Activated CD4-positive, alpha-beta memory T cell treated with anti-CD3 and anti-CD28 coated beads for 36 hours (primary cell): ENCODE results near the gene CAMK2N2. TPM values are rescaled to one million over a fixed set of nuclear protein-coding genes. Genes with fewer than 3 reads are reported as not detected.

Experiments
- CTCF ChIA-PET: fragments of 350-600 bp; sonication (Branson Sonifier 250); formaldehyde crosslinking; loops from one replicate; lab custom pipeline; 2021; ENCODE audit warnings: antibody characterized with exemption, inconsistent platforms; lab: Charles Lee
- POLR2A ChIA-PET: fragments of 350-600 bp; sonication (Branson Sonifier 250); formaldehyde crosslinking; loops from one replicate; lab custom pipeline; 2021; ENCODE audit warnings: antibody characterized with exemption; lab: Charles Lee
- DNase-seq: peaks from one replicate; pipeline ENCODE4 v3.0.0-alpha.2; 2020
- H3K27ac Mint-ChIP-seq: one replicate; pipeline ENCODE4 v1.8.0; 2021; ENCODE audit warnings: mixed read lengths
- H3K27me3 Mint-ChIP-seq: one replicate; pipeline ENCODE4 v1.8.0; 2021; ENCODE audit warnings: mixed read lengths
- H3K36me3 Mint-ChIP-seq: one replicate; pipeline ENCODE4 v1.8.0; 2021; ENCODE audit warnings: mixed read lengths
- H3K4me1 Mint-ChIP-seq: one replicate; pipeline ENCODE4 v1.8.0; 2021; ENCODE audit warnings: low read depth, mixed read lengths
- H3K4me3 Mint-ChIP-seq: one replicate; pipeline ENCODE4 v1.8.0; 2021; ENCODE audit warnings: mild to moderate bottlenecking, mixed read lengths
- H3K9me3 Mint-ChIP-seq: one replicate; pipeline ENCODE4 v1.8.0; 2021; ENCODE audit warnings: mixed read lengths
- intact Hi-C: fragments of 100-400 bp; cut with micrococcal nuclease; formaldehyde crosslinking; loops from one replicate; pipeline ENCODE4 v1.15.1; 2023
- total RNA-seq, 2 experiments: library from RNA; stranded (reverse); gene quantifications; one replicate each; pipeline ENCODE4 v1.2.3, GENCODE V29; 2021

Gene CAMK2N2
- total RNA-seq, 2 experiments from 2014 or later: 0.21 to 0.51 TPM

- Mint-ChIP-seq H3K27ac (no peak overlapping the region), H3K4me3 (no peak overlapping the region), H3K9me3 (no peaks in the 10 kb centered on the region), H3K4me1 (no peaks in the 10 kb centered on the region), H3K27me3 (no peaks in the 10 kb centered on the region), H3K36me3 (peaks cover 9% of the 10 kb centered on the region)
- CTCF ChIA-PET: interaction anchor here (0.8 to 6.0 kb wide), 3 partner anchors 11 to 14 kb away, joined by 3 to 50 read pairs (median 5); partner anchors contain the start of genes EEF1AKMT4 and VWA5B2
- POLR2A ChIA-PET: no interaction called here
- no peak for DNase-seq
- intact Hi-C loops: no loop called here
Observed at GRCh38 chr3:184238246-184238818, 23.0 kb downstream of the CAMK2N2 start.

GRCh38 chr3:184237807-184238206 lies 23.5 kb downstream of the CAMK2N2 start:
- Mint-ChIP-seq H3K4me1 (no peaks in the 10 kb centered on the region), H3K4me3 (no peak overlapping the region), H3K27me3 (peaks cover 3% of the 10 kb centered on the region), H3K27ac (no peak overlapping the region), H3K36me3 (peaks cover 5% of the 10 kb centered on the region), H3K9me3 (no peaks in the 10 kb centered on the region)
- intact Hi-C loops: no loop called here
- ChIA-PET POLR2A (no interaction called here), CTCF (interaction anchor here (0.8 to 6.0 kb wide), 3 partner anchors 10 to 13 kb away, joined by 3 to 50 read pairs (median 5); partner anchors contain the start of genes EEF1AKMT4 and VWA5B2)
- DNase-seq: no peak

- DNase-seq: no peak
- Mint-ChIP-seq H3K9me3 (no peaks in the 10 kb centered on the region), H3K4me3 (no peak overlapping the region), H3K36me3 (peaks cover under 1% of the 10 kb centered on the region), H3K4me1 (no peaks in the 10 kb centered on the region), H3K27me3 (peaks cover 8% of the 10 kb centered on the region), H3K27ac (no peak overlapping the region)
- ChIA-PET POLR2A (no interaction called here), CTCF (interaction anchor here (0.9 to 6.0 kb wide), 5 partner anchors 9 to 342 kb away, joined by 3 to 50 read pairs (median 4); partner anchors contain the start of genes EEF1AKMT4 and VWA5B2)
- intact Hi-C loops: no loop called here
Observed at GRCh38 chr3:184237211-184237610, 24.1 kb downstream of the CAMK2N2 start.

GRCh38 chr3:184236636-184237035 lies 24.7 kb downstream of the CAMK2N2 start:
- ChIA-PET POLR2A (no interaction called here), CTCF (interaction anchor here (0.9 to 6.0 kb wide), 4 partner anchors 9 to 341 kb away, joined by 3 to 50 read pairs (median 4); partner anchors contain the start of genes EEF1AKMT4 and VWA5B2)
- Mint-ChIP-seq H3K36me3 (no peaks in the 10 kb centered on the region), H3K4me1 (no peaks in the 10 kb centered on the region), H3K9me3 (no peaks in the 10 kb centered on the region), H3K27me3 (peaks cover 13% of the 10 kb centered on the region), H3K27ac (no peak overlapping the region), H3K4me3 (no peak overlapping the region)
- no peak for DNase-seq
- intact Hi-C loops: no loop called here

GRCh38 chr3:184236033-184236410 lies 25.3 kb downstream of the CAMK2N2 start:
- no peak for DNase-seq
- Mint-ChIP-seq H3K36me3 (no peaks in the 10 kb centered on the region), H3K9me3 (no peaks in the 10 kb centered on the region), H3K27ac (no peak overlapping the region), H3K4me3 (no peak overlapping the region), H3K27me3 (peaks cover 20% of the 10 kb centered on the region), H3K4me1 (peaks cover 4% of the 10 kb centered on the region)
- CTCF ChIA-PET: interaction anchor here (1.0 to 6.0 kb wide), 3 partner anchors 8 to 53 kb away, joined by 3 to 50 read pairs (median 4); partner anchors contain the start of genes EEF1AKMT4 and VWA5B2
- intact Hi-C loops: no loop called here
- POLR2A ChIA-PET: no interaction called here

- Mint-ChIP-seq H3K27me3 (peaks cover 22% of the 10 kb centered on the region), H3K4me3 (no peak overlapping the region), H3K27ac (no peak overlapping the region), H3K36me3 (no peaks in the 10 kb centered on the region), H3K4me1 (peaks cover 6% of the 10 kb centered on the region), H3K9me3 (no peaks in the 10 kb centered on the region)
- DNase-seq: no peak
- ChIA-PET CTCF (interaction anchor here (1.3 to 6.0 kb wide), 2 partner anchors 8 to 14 kb away, joined by 4 to 50 read pairs; partner anchors contain the start of genes EEF1AKMT4 and VWA5B2), POLR2A (no interaction called here)
- intact Hi-C loops: no loop called here
Observed at GRCh38 chr3:184235381-184236032, 25.8 kb downstream of the CAMK2N2 start.

- POLR2A ChIA-PET: no interaction called here
- peaks cover 22% of the 10 kb centered on the region for H3K27me3 Mint-ChIP-seq
- H3K36me3 Mint-ChIP-seq: no peaks in the 10 kb centered on the region
- intact Hi-C loops: no loop called here
- H3K4me3 Mint-ChIP-seq: no peak overlapping the region
- no peak for DNase-seq
- no peaks in the 10 kb centered on the region for H3K9me3 Mint-ChIP-seq
- no peak overlapping the region for H3K27ac Mint-ChIP-seq
- peaks cover 6% of the 10 kb centered on the region for H3K4me1 Mint-ChIP-seq
- CTCF ChIA-PET: no interaction called here
Observed at GRCh38 chr3:184234671-184235380, 26.5 kb downstream of the CAMK2N2 start.

- Mint-ChIP-seq H3K9me3 (no peaks in the 10 kb centered on the region), H3K36me3 (no peaks in the 10 kb centered on the region), H3K27me3 (peaks cover 22% of the 10 kb centered on the region), H3K27ac (no peak overlapping the region), H3K4me3 (no peak overlapping the region), H3K4me1 (peaks cover 6% of the 10 kb centered on the region)
- POLR2A ChIA-PET: no interaction called here
- DNase-seq: no peak
- CTCF ChIA-PET: no interaction called here
- intact Hi-C loops: no loop called here
Observed at GRCh38 chr3:184234224-184234623, 27.1 kb downstream of the CAMK2N2 start.

GRCh38 chr3:184233127-184233843 lies 28.1 kb downstream of the CAMK2N2 start:
- Mint-ChIP-seq H3K4me3 (no peak overlapping the region), H3K9me3 (no peaks in the 10 kb centered on the region), H3K4me1 (peaks cover 9% of the 10 kb centered on the region), H3K27ac (no peak overlapping the region), H3K36me3 (no peaks in the 10 kb centered on the region), H3K27me3 (peaks cover 29% of the 10 kb centered on the region)
- CTCF ChIA-PET: interaction anchor here (0.8 to 2.9 kb wide), 2 partner anchors 13 to 56 kb away, joined by 3 to 7 read pairs; no protein-coding TSS in a partner anchor
- POLR2A ChIA-PET: no interaction called here
- intact Hi-C loops: no loop called here
- no peak for DNase-seq

- no peak for DNase-seq
- Mint-ChIP-seq H3K36me3 (no peaks in the 10 kb centered on the region), H3K9me3 (no peaks in the 10 kb centered on the region), H3K27ac (no peak overlapping the region), H3K27me3 (peaks cover 38% of the 10 kb centered on the region), H3K4me3 (no peak overlapping the region), H3K4me1 (peaks cover 9% of the 10 kb centered on the region)
- ChIA-PET CTCF (interaction anchor here (2.9 kb wide), 1 partner anchor 57 kb away, joined by 7 read pairs; no protein-coding TSS in a partner anchor), POLR2A (no interaction called here)
- intact Hi-C loops: no loop called here
Observed at GRCh38 chr3:184231671-184232070, 29.7 kb downstream of the CAMK2N2 start.
